ENCODE data around the gene PAK5.
"Not testable (repeated sequence)": the region's sequence is repeated elsewhere in the genome, so short reads cannot be mapped to it uniquely, and the experiment has no call there.

The PAK5 gene

DNA sequence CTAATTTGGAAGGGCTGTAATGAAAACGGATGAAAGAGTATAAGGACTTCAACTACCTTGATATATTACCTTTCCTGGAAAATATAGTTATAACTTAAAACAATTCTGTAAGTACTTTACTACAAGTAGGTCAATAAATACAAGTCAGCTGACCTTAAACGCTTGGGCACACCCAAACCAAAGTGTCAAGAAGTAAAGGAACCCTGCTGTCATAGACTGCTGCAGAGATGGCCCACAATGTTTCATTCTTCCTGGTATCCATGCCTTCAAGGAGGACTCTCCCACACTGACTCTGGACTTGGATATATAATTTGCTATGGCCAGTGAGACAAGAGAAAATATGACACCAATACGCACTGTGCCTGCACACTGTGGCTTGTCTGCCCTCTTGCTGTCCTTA is 192.5 kb downstream of the PAK5 start:
- no peak for TF ChIP-seq CTCF (IDR thresholded peaks at IDR 0.05; ENCODE audit: insufficient read depth, missing control alignments)
- FAIRE-seq (no peak), DNase-seq (ENCODE audit: insufficient read length, low spot score) (no peak)

DNA sequence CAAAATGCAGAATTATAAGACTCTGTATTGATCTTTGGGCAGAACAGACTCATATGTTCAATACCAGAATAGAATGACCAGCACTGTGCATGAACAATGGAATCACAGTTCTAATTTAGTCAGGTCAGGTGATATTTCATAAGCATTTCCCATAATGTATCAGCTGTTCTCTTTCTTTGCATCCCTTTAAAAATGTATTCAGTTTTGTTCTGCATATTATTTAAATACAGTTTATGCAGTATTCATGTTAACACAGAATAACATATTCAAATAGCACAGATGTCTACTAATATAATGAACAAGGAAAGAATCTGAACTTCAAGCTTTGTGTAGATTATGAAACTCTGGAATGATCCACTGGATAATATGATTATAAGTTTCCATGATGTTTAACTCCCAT is 196.0 kb downstream of the PAK5 start:
- FAIRE-seq, result no peak
- TF ChIP-seq CTCF (IDR thresholded peaks at IDR 0.05; ENCODE audit: insufficient read depth, missing control alignments), result no peak
- no peak for DNase-seq (ENCODE audit: insufficient read length, low spot score)

- not testable (repeated sequence) for DNase-seq (ENCODE audit: insufficient read length, low spot score); FAIRE-seq
Measured at GRCh38 chr20:9641499-9642000, 197.3 kb downstream of the PAK5 start.

DNA sequence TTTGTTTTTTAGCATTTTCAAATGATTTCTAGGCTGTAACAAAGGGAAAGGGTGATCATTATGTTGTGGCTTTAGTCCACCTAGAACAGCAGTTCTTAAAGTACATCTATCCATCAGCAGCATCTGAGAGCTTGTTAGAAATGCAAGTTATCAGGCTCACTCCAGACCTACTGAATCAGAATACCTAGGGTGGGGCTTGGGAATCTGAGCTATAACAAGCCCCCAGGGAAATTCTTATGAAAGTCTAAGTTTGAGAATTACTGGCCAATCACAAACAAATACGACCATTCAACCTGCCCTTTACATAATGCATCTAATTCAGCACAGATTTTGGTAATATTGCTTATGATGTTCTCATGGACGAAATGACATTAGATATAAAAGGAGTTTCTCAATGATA is 201.0 kb downstream of the PAK5 start:
- no peak for FAIRE-seq
- no peak for DNase-seq (ENCODE audit: insufficient read length, low spot score)
- no peak for TF ChIP-seq CTCF (IDR thresholded peaks at IDR 0.05; ENCODE audit: insufficient read depth, missing control alignments)

GRCh38 chr20:9635750-9636149 is 203.1 kb downstream of the PAK5 start:
- no peak for TF ChIP-seq CTCF (IDR thresholded peaks at IDR 0.05; ENCODE audit: insufficient read depth, missing control alignments)
- no peak for FAIRE-seq
- no peak for DNase-seq (ENCODE audit: insufficient read length, low spot score)

- DNase-seq (ENCODE audit: insufficient read length, low spot score) (no peak), FAIRE-seq (no peak)
- no peak for TF ChIP-seq CTCF (IDR thresholded peaks at IDR 0.05; ENCODE audit: insufficient read depth, missing control alignments)
Measured at GRCh38 chr20:9634327-9634726, 204.5 kb downstream of the PAK5 start.

DNA sequence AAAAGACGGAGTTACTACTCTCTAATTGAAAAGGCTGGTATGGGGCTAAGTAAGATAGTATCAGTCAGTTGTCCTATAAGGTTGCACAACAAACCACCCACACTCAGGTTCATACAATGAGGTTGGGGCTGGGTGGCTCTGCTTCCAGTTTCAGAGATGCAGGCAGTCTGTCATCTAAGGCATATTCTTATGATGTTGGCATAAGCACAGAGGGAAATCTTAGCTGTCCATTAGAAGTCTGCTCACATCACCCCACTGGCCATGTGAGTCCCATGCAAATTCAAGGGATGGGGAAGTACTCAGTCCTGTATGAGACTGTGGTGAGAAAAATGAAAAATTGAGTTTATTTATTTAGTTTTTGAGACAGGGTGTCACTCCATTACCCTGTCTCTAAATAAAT is 205.9 kb downstream of the PAK5 start:
- TF ChIP-seq CTCF (IDR thresholded peaks at IDR 0.05; ENCODE audit: insufficient read depth, missing control alignments), result no peak
- FAIRE-seq (no peak), DNase-seq (ENCODE audit: insufficient read length, low spot score) (no peak)

GRCh38 chr20:9632265-9632664 is 206.6 kb downstream of the PAK5 start:
- no peak for DNase-seq (ENCODE audit: insufficient read length, low spot score)
- no peak for FAIRE-seq
- no peak for TF ChIP-seq CTCF (IDR thresholded peaks at IDR 0.05; ENCODE audit: insufficient read depth, missing control alignments)
